Neutrophil (primary cell): ENCODE results near the gene COQ3.
"Not testable (repeated sequence)": the region's sequence is repeated elsewhere in the genome, so short reads cannot be mapped to it uniquely, and the experiment has no call there.

Source experiments
- H3K27ac ChIP-seq: fragments of 200-600 bp; sonication (generic); 2 replicates; pipeline ENCODE4 v1.5.1; 2016; ENCODE audit warnings: mild to moderate bottlenecking, moderate library complexity
- H3K27me3 ChIP-seq: fragments of 200-600 bp; sonication (generic); 2 replicates; pipeline ENCODE4 v1.6.0; 2016; ENCODE audit warnings: mild to moderate bottlenecking
- H3K36me3 ChIP-seq: fragments of 200-600 bp; sonication (generic); 2 replicates; pipeline ENCODE4 v1.5.1; 2017
- H3K4me1 ChIP-seq, 2 experiments: fragments of 200-600 bp in 1 of 2; sonication (generic) in 1 of 2; 1 replicate in 1 of 2; 2 replicates in 1 of 2; pipeline versions ENCODE4 v1.5.1 to v1.6.1; 2013 to 2016; ENCODE audit warnings: low read depth in 1 of 2, low read length in 1 of 2, mild to moderate bottlenecking in 1 of 2, moderate library complexity in 1 of 2; ENCODE audit not compliant: control insufficient read depth in 1 of 2, insufficient read depth in 1 of 2
- H3K4me3 ChIP-seq, 2 experiments: fragments of 200-600 bp in 1 of 2; sonication (generic) in 1 of 2; 1 replicate in 1 of 2; 2 replicates in 1 of 2; pipeline ENCODE4 v1.5.1; 2013 to 2016; ENCODE audit warnings: low read depth in 1 of 2, low read length in 1 of 2, mild to moderate bottlenecking in 1 of 2, moderate library complexity in 1 of 2
- H3K9me3 ChIP-seq: fragments of 200-600 bp; sonication (generic); 2 replicates; pipeline ENCODE4 v1.5.1; 2016
- CTCF ChIP-seq: fragments of 200-600 bp; sonication (generic); IDR thresholded peaks from 2 replicates; pipeline ENCODE4 v1.5.1; 2016; ENCODE audit warnings: antibody characterized with exemption

The COQ3 gene

GRCh38 chr6:99341862-99342455, 52.0 kb downstream of the COQ3 start:
- Histone ChIP-seq H3K36me3 (no peaks in the 10 kb centered on the region), H3K9me3 (no peaks in the 10 kb centered on the region), H3K4me1 (no peaks in the 10 kb centered on the region), H3K4me3 (no peak overlapping the region), H3K27me3 (peaks cover 89% of the 10 kb centered on the region), H3K27ac (no peak overlapping the region)
- no peak for TF ChIP-seq CTCF

- Histone ChIP-seq H3K4me1 (no peaks in the 10 kb centered on the region), H3K27me3 (peaks cover 77% of the 10 kb centered on the region), H3K4me3 (no peak overlapping the region), H3K36me3 (no peaks in the 10 kb centered on the region), H3K9me3 (no peaks in the 10 kb centered on the region), H3K27ac (no peak overlapping the region)
- no peak for TF ChIP-seq CTCF
Observed at GRCh38 chr6:99338188-99338587, 55.8 kb downstream of the COQ3 start.

GRCh38 chr6:99335298-99335697, 58.7 kb downstream of the COQ3 start:
- H3K27ac ChIP-seq, H3K4me3 ChIP-seq: not testable (repeated sequence)
- peaks cover 70% of the 10 kb centered on the region for H3K27me3 ChIP-seq

GRCh38 chr6:99334526-99335127, 59.4 kb downstream of the COQ3 start:
- H3K9me3 ChIP-seq: no peaks in the 10 kb centered on the region
- no peak overlapping the region for H3K4me3 ChIP-seq
- peaks cover 63% of the 10 kb centered on the region for H3K27me3 ChIP-seq
- H3K27ac ChIP-seq: no peak overlapping the region
- no peaks in the 10 kb centered on the region for H3K36me3 ChIP-seq
- no peaks in the 10 kb centered on the region for H3K4me1 ChIP-seq
- no peak for TF ChIP-seq CTCF

More at GRCh38 chr6:99335298-99335697, 58.7 kb downstream of the COQ3 start:
- not testable (repeated sequence) for H3K4me1 ChIP-seq, H3K36me3 ChIP-seq, H3K9me3 ChIP-seq

- Histone ChIP-seq H3K4me3 (no peak overlapping the region), H3K4me1 (no peaks in the 10 kb centered on the region), H3K9me3 (no peaks in the 10 kb centered on the region), H3K27me3 (peaks cover 57% of the 10 kb centered on the region), H3K27ac (no peak overlapping the region), H3K36me3 (no peaks in the 10 kb centered on the region)
- TF ChIP-seq CTCF: no peak
Observed at GRCh38 chr6:99333068-99333467, 60.9 kb downstream of the COQ3 start.

GRCh38 chr6:99331531-99331930, 62.5 kb downstream of the COQ3 start:
- no peak for TF ChIP-seq CTCF
- no peak overlapping the region for H3K4me3 ChIP-seq
- H3K9me3 ChIP-seq: no peaks in the 10 kb centered on the region
- H3K4me1 ChIP-seq: no peaks in the 10 kb centered on the region
- peaks cover 57% of the 10 kb centered on the region for H3K27me3 ChIP-seq
- no peaks in the 10 kb centered on the region for H3K36me3 ChIP-seq
- no peak overlapping the region for H3K27ac ChIP-seq
